Kidney (tissue), 14 donors: ENCODE results near the gene SH2D4B. TPM values are rescaled to one million over a fixed set of nuclear protein-coding genes. Genes with fewer than 3 reads are reported as not detected.

ENCODE experiments used
- DNase-seq, 5 donors: peaks; one replicate each; pipeline ENCODE4 v3.0.0-alpha.2; 2013 to 2020
- FAIRE-seq: peaks from 2 replicates; lab custom pipeline; 2012; peaks lifted over from hg19 to GRCh38; lab: Jason Lieb, UNC
- H3K27ac ChIP-seq, 2 donors: one replicate each; pipeline ENCODE4 v1.7.0; 2013; ENCODE audit warnings: low read depth in 2 of 2, low read length in 2 of 2, inconsistent platforms in 1 of 2
- H3K27me3 ChIP-seq: one replicate; pipeline ENCODE4 v1.7.1; 2013; ENCODE audit warnings: low read length, inconsistent platforms; ENCODE audit not compliant: control insufficient read depth, insufficient read depth
- H3K36me3 ChIP-seq, 3 donors: one replicate each; pipeline versions ENCODE4 v1.7.0 to v1.7.1; 2013; ENCODE audit warnings: low read length in 3 of 3, control low read depth in 1 of 3, inconsistent platforms in 1 of 3; ENCODE audit not compliant: insufficient read depth in 3 of 3, control insufficient read depth in 2 of 3
- H3K4me1 ChIP-seq, 3 donors: one replicate each; pipeline versions ENCODE4 v1.7.0 to v1.7.1; 2013; ENCODE audit warnings: low read length in 3 of 3, inconsistent platforms in 1 of 3, low read depth in 1 of 3; ENCODE audit not compliant: control insufficient read depth in 2 of 3, insufficient read depth in 2 of 3
- H3K4me3 ChIP-seq, 3 donors: one replicate each; pipeline versions ENCODE4 v1.7.0 to v1.8.1; 2013; ENCODE audit warnings: low read length in 3 of 3, control low read depth in 1 of 3, inconsistent platforms in 1 of 3
- H3K9ac ChIP-seq, 3 donors: one replicate each; pipeline versions ENCODE4 v1.7.0 to v1.7.1; 2013; ENCODE audit warnings: low read length in 3 of 3, control low read depth in 1 of 3, inconsistent platforms in 1 of 3
- H3K9me3 ChIP-seq, 3 donors: one replicate each; pipeline versions ENCODE4 v1.7.0 to v1.7.1; 2013; ENCODE audit warnings: low read length in 3 of 3, control low read depth in 1 of 3, inconsistent platforms in 1 of 3; ENCODE audit not compliant: control insufficient read depth in 2 of 3, insufficient read depth in 1 of 3
- CTCF ChIP-seq: IDR thresholded peaks from 3 replicates; pipeline ENCODE4 v1.5.1; 2012; ENCODE audit warnings: mild to moderate bottlenecking, moderate library complexity, borderline replicate concordance; ENCODE audit not compliant: insufficient read depth; ENCODE audit errors: extremely low read depth
- intact Hi-C: fragments of 100-400 bp; cut with DNase I; formaldehyde crosslinking; loops from one replicate; pipeline ENCODE4 v1.11.1; 2022
- polyA plus RNA-seq: library from polyadenylated mRNA; stranded (reverse); fragments of 350-450 nt; fragmentation: Illumina TruSeq; extraction: RNeasy Lipid Tissue Mini Kit (QIAGEN cat#74804); gene quantifications from one replicate; pipeline ENCODE4 v1.2.3, GENCODE V29; 2014; ENCODE audit warnings: low read depth, low replicate concordance; ENCODE audit not compliant: insufficient read depth
- total RNA-seq: library from RNA; stranded (reverse); fragmentation: NEBNext Ultra II Directional; extraction: Animal tissue kit (Norgen Biotek cat#: 25700); gene quantifications from one replicate; pipeline ENCODE4 v1.2.1, GENCODE V29; 2021
- donor health status: control.
- donor health status: control.
- donor health status: control.
- donor health status: control.
- donor health status: control.
- donor health status: DM: yes; HTN: yes; CAD: no.
- donor health status: Normal renal cell carcinoma (clear cell type).

The SH2D4B gene
- total and polyA plus RNA-seq, 2 donors from 2014 or later = 0.09 TPM; not detected in 1

- Histone ChIP-seq H3K9ac (no peak overlapping the region), H3K27me3 (no peaks in the 10 kb centered on the region), H3K36me3 (peaks cover 0 to 17% (median 3%) of the 10 kb centered on the region in 3 donors), H3K4me1 (peaks cover 2 to 62% (median 58%) of the 10 kb centered on the region in 3 donors), H3K4me3 (no peak overlapping the region), H3K27ac (peak overlapping the region in 1 of 2 donors; percentile 3), H3K9me3 (no peaks in the 10 kb centered on the region)
- DNase-seq (no peak), FAIRE-seq (no peak)
- intact Hi-C loops = no loop called here
- no peak for TF ChIP-seq CTCF
These were observed 41.0 kb upstream of the SH2D4B start for GRCh38 chr10:80496555-80497172.

GRCh38 chr10:80497187-80498077, 40.3 kb upstream of the SH2D4B start:
- no peaks in the 10 kb centered on the region for H3K9me3 ChIP-seq
- no peak for FAIRE-seq
- H3K36me3 ChIP-seq = peaks cover 0 to 17% (median 3%) of the 10 kb centered on the region in 3 donors
- no peak overlapping the region for H3K4me3 ChIP-seq
- peaks cover 0 to 59% (median 55%) of the 10 kb centered on the region in 3 donors for H3K4me1 ChIP-seq
- peak overlapping the region in 1 of 3 donors; percentile 51 for H3K9ac ChIP-seq
- TF ChIP-seq CTCF = no peak
- H3K27ac ChIP-seq = peak overlapping the region; percentile 82 to 93
- DNase-seq = peak in 2 of 5 donors; percentile 42 to 50
- H3K27me3 ChIP-seq = no peaks in the 10 kb centered on the region
- intact Hi-C loops = no loop called here

GRCh38 chr10:80498078-80498832, 39.4 kb upstream of the SH2D4B start:
- intact Hi-C loops = no loop called here
- DNase-seq = peak in 1 of 5 donors; percentile 13
- Histone ChIP-seq H3K27me3 (no peaks in the 10 kb centered on the region), H3K9me3 (no peaks in the 10 kb centered on the region), H3K27ac (peak overlapping the region; percentile 82 to 93), H3K9ac (peak overlapping the region in 1 of 3 donors; percentile 51), H3K36me3 (peaks cover 0 to 17% (median 3%) of the 10 kb centered on the region in 3 donors), H3K4me3 (peak overlapping the region in 1 of 3 donors; percentile 28), H3K4me1 (peaks cover 0 to 65% (median 54%) of the 10 kb centered on the region in 3 donors)
- no peak for FAIRE-seq
- TF ChIP-seq CTCF = no peak
